ENCODE measurements around the gene PALD1. TPM values are rescaled to one million over a fixed set of nuclear protein-coding genes. Genes with fewer than 3 reads are reported as not detected.

The PALD1 gene
- total RNA-seq, 4 donors from 2014 or later, result 6.2 to 12.1 (median 7.7) TPM

- H3K4me1 ChIP-seq, result no peaks in the 10 kb centered on the region
- DNase-seq (ENCODE audit: low spot score in 2 of 2), result no peak
- WGBS, result 92% methylated on average over 14 of the region's 34 CpGs
- H3K36me3 ChIP-seq, result no peaks in the 10 kb centered on the region
- H3K27me3 ChIP-seq, result no peaks in the 10 kb centered on the region
- H3K27ac ChIP-seq, result no peak overlapping the region
- TF ChIP-seq CTCF (IDR thresholded peaks at IDR 0.05) (no peak), EP300 (IDR thresholded peaks at IDR 0.05) (no peak), POLR2AphosphoS5 (IDR thresholded peaks at IDR 0.05) (no peak), POLR2A (IDR thresholded peaks at IDR 0.05) (no peak)
- H3K4me3 ChIP-seq, result no peak overlapping the region
- no peaks in the 10 kb centered on the region for H3K9me3 ChIP-seq
These were observed 119.6 kb downstream of the PALD1 start for GRCh38 chr10:70597856-70598815.

DNA sequence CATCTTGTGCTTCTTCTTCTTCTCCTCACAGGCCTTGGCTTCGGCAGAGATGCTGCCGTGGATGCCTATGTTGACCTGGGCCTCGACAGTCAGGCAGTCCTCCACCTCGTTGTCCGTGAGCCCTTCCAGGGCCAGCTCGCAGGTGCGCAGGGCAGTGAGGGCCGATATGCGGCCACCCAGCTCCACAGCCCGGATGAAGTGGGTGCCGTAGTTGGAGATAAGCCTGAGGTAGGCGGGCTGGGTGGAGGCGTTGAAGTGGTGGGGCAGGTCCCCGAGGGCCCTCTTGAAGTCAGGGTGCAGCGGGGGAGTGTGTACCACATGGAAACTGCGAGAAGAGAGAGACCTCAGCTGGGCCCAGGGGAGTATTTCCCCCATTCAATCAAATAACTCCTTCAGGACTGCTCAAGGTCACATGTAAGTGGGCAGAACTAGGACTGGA is 120.3 kb downstream of the PALD1 start:
- no peaks in the 10 kb centered on the region for H3K9me3 ChIP-seq
- 100% methylated on average over 1 of the region's 16 CpGs for WGBS
- no peak for DNase-seq (ENCODE audit: low spot score in 2 of 2)
- H3K4me3 ChIP-seq, result no peak overlapping the region
- no peaks in the 10 kb centered on the region for H3K27me3 ChIP-seq
- no peak overlapping the region for H3K27ac ChIP-seq
- H3K36me3 ChIP-seq, result no peaks in the 10 kb centered on the region
- no peak for TF ChIP-seq CTCF (IDR thresholded peaks at IDR 0.05)
- TF ChIP-seq EP300 (IDR thresholded peaks at IDR 0.05), result no peak
- TF ChIP-seq POLR2AphosphoS5 (IDR thresholded peaks at IDR 0.05), result no peak
- TF ChIP-seq POLR2A (IDR thresholded peaks at IDR 0.05), result no peak
- H3K4me1 ChIP-seq, result no peaks in the 10 kb centered on the region

GRCh38 chr10:70599319-70599718 is 120.8 kb downstream of the PALD1 start:
- Histone ChIP-seq H3K27ac (no peak overlapping the region), H3K27me3 (no peaks in the 10 kb centered on the region), H3K9me3 (no peaks in the 10 kb centered on the region), H3K4me1 (no peaks in the 10 kb centered on the region), H3K36me3 (no peaks in the 10 kb centered on the region), H3K4me3 (no peak overlapping the region)
- TF ChIP-seq EP300 (IDR thresholded peaks at IDR 0.05), result no peak
- TF ChIP-seq POLR2A (IDR thresholded peaks at IDR 0.05), result no peak
- no peak for TF ChIP-seq CTCF (IDR thresholded peaks at IDR 0.05)
- no peak for TF ChIP-seq POLR2AphosphoS5 (IDR thresholded peaks at IDR 0.05)
- DNase-seq (ENCODE audit: low spot score in 2 of 2), result no peak
- 94% methylated on average over 8 of the region's 8 CpGs for WGBS

- no peaks in the 10 kb centered on the region for H3K36me3 ChIP-seq
- H3K27me3 ChIP-seq, result no peaks in the 10 kb centered on the region
- H3K9me3 ChIP-seq, result no peaks in the 10 kb centered on the region
- no peak for TF ChIP-seq CTCF (IDR thresholded peaks at IDR 0.05)
- H3K4me1 ChIP-seq, result no peaks in the 10 kb centered on the region
- H3K4me3 ChIP-seq, result no peak overlapping the region
- DNase-seq (ENCODE audit: low spot score in 2 of 2), result no peak
- no peak overlapping the region for H3K27ac ChIP-seq
- 97% methylated on average over 4 of the region's 4 CpGs for WGBS
These were observed 121.2 kb downstream of the PALD1 start for GRCh38 chr10:70599791-70600190.

GRCh38 chr10:70600512-70601395 is 122.2 kb downstream of the PALD1 start:
- WGBS, result 97% methylated on average over 5 of the region's 24 CpGs
- DNase-seq (ENCODE audit: low spot score in 2 of 2), result no peak
- Histone ChIP-seq H3K27me3 (no peaks in the 10 kb centered on the region), H3K36me3 (no peaks in the 10 kb centered on the region), H3K4me1 (no peaks in the 10 kb centered on the region), H3K4me3 (no peak overlapping the region), H3K9me3 (no peaks in the 10 kb centered on the region), H3K27ac (no peak overlapping the region)
- no peak for TF ChIP-seq CTCF (IDR thresholded peaks at IDR 0.05)
- TF ChIP-seq EP300 (IDR thresholded peaks at IDR 0.05), result no peak
- TF ChIP-seq POLR2A (IDR thresholded peaks at IDR 0.05), result no peak
- TF ChIP-seq POLR2AphosphoS5 (IDR thresholded peaks at IDR 0.05), result no peak

Data from suprapubic skin (tissue), 4 donors.